Activated T-helper 1 cell treated with anti-CD3 and anti-CD28 coated beads, Interleukin-2, amount 50 U/mL, for 16 hours (primary cell): ENCODE data around the gene MAN2B1.
A peak's percentile ranks its signal among the peaks of the same experiment; 100 is the strongest.
"Not testable (repeated sequence)": the region's sequence is repeated elsewhere in the genome, so short reads cannot be mapped to it uniquely, and the experiment has no call there.

Experiments used
- DNase-seq, 2 donors: peaks; one replicate each; pipeline ENCODE4 v3.0.0-alpha.2; 2020; ENCODE audit warnings: low read depth in 1 of 2, low spot score in 1 of 2

MAN2B1 gene

DNA sequence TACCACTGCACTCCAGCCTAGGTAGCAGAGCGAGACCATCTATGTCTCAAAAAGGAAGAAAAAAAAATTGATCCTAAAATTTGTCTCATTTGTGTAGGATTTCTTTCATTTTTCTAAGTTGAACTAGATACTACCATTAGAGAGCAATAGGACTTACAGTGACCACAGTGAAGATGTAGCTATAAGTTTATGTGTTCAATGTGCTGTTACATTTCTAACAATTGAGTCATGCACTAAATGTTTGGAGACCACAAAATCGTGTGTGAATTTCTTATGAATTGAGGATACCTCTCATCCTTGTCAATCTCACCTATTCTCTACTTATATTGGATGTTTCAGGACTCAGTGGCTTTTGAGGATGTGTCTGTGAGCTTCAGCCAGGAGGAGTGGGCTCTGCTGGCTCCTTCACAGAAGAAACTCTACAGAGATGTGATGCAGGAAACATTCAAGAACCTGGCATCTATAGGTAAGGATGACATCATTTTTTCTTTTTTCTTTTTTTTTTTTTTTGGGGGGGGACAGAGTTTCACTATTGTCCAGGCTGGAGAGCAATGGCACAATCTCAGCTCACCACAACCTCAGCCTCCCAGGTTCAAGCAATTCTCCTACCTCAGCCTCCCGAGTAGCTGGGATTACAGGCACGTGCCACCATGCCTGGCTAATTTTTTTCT, 43.0 kb downstream of the MAN2B1 start:
- no peak for DNase-seq

DNA sequence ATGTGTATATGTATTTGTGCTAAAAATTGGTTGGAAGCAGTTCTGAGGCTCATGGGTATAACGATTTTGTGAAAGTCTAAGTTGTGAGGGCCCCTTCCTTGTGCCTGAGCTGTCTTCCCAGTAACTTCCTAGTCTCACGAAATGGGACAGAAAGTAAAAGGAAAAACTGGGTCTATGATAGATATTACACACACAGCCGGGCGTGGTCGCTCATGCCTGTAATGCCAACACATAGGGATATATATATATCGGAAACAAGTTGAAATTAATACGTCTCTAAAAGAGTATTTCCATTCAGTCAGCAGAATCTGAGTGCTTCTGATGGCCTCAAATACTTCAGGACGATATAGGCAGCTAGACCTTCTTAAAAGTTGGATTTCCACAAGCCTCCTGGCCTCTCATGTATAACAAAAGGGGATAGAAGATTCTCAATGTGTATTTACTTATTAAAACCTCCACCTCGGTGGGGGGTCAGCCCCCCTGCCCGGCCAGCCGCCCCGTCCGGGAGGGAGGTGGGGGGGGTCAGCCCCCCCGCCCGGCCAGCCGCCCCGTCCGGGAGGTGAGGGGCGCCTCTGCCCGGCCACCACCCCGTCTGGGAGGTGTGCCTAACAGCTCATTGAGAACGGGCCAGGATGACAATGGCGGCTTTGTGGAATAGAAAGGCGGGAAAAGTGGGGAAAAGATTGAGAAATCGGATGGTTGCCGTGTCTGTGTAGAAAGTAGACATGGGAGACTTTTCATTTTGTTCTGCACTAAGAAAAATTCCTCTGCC, 45.1 kb downstream of the MAN2B1 start:
- DNase-seq: not testable (repeated sequence)

DNA sequence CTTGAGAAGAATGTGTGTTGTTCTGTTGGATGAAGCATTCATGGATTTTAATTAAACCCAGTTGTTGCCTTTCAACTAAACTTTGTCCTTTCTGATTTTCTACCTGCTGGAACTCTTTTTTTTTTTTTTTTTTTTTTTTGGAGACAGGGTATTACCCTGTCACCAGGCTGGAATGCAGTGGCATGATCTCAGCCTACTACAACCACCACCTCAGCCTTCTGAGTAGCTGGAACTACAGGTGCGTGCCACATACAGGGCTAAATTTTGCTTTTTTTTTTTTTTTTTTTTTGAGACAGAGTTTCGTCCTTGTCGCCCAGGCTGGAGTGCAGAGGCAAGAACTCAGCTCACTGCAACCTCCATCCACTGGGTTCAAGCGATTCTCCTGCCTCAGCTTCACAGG, 48.9 kb downstream of the MAN2B1 start:
- no peak for DNase-seq

DNA sequence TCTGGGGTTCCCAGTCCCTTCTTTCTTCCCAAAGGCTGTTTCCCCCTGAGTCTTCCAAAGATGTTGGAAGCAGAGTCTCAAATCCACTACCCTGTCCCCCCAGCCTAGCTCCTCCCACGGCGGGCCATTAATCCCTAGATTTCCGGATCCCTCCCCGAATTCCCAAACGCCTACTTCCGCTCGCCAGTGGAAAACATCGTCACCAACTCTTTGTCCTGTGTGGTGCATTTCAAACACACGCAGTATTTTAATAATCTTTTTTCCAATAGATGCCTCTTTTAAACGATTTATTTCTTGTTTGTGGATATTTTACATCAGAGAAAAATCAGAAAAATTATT, 55.2 kb downstream of the MAN2B1 start:
- DNase-seq: no peak

DNA sequence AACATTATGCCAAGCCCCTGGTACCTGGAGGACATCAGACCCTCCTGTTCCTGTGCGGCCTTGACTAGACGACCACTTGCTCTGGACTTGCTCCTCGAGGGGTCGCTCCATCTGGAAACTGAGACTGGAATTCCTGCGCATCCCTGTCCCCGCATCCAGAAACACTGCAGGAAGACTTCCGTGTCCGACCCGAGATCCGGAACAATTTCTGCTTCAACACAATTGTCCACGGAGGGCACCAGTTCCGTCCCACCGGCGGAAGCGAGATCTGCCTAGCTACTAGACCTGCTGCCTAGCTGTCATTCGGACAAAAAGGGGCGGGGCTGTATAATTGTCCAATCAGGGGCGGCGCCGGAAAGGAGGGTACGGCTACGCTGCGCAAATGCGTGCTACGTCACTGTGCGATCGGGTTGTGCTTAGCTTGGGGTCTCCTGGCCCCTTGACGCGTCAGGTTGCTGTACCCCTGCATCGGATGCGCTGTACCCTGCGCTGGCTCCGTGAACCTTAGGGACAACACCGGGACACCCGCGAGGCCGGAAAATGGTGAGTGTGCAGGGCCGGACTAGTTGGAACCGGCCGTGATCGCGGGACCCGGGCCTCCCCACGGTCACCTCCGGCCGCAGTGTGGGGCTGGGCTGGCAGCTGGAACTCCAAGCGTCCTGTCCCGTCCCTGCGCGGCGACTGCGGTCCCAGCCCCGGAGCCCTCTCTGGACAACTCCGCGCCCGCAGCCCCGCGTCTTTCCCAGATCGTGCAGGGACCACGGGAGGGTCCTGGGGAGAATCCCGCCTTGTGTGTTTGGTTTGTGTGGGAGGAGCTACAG, 55.8 kb downstream of the MAN2B1 start, which contains the start of the genes ZNF490 and ZNF791:
TSS of gene ZNF490 (minus strand) at position 274 of the 821 bp plus-strand sequence. CDS start at position 141, 133 bp downstream.
TSS of gene ZNF791 (plus strand) at position 381 of the 821 bp plus-strand sequence. CDS start at position 541, 160 bp downstream.
- DNase-seq: peak; percentile 91

DNA sequence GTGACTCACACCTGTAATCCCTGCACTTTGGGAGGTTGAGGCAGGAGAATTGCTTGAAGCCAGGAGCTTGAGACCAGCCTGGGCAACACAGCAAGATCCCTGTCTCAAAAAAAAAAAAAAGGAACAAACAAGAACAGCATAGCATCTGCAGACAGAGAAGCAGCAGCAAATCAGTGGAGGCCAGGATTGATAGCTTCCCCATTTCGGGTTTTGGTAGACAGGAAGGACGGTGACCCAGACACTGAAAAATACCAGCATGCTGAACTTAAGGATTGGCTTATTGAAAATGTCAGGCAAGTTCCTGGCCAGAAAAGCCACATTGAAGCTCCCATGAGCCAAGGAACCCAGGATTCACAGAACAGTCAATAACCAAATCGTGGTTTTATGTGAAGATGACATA, 58.9 kb downstream of the MAN2B1 start:
- DNase-seq: no peak

DNA sequence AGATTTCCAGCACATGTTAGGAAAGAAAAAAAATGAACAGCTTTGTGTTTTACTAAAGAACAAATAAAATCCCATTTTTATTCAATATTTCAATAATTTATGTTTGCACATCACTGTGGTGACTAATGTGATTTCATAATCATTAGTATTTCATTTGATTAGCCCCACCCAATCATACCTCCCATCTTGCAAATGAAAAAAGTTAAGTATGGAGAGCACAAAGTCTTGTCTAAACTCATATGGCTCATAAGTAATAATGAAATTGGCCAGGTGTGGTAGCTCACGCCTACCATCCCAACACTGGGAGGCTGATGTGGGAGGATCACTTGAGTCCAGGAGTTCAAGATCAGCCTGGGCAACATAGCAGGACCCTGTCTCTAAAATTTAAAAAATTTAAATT, 59.7 kb downstream of the MAN2B1 start:
- no peak for DNase-seq

DNA sequence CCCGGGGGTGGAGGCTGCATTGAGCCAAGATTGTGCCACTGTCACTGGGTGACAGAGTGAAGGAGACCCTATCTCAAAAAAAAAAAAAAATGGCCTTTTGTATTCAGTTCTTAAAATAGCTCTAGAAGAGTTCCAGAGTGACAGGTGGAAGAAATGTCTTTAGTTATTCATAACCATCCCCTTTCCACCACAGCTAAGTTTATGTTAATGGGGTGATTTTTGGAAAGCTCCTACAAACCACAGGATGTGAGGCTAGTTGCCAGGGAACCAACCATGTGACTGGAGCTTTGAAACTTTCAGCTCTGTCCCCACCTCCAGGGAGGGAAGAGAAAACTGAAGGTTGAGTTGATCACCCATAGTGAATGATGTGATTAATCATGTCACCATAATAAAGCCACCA, 62.8 kb downstream of the MAN2B1 start:
- peak in 1 of 2 donors; percentile 14 for DNase-seq

DNA sequence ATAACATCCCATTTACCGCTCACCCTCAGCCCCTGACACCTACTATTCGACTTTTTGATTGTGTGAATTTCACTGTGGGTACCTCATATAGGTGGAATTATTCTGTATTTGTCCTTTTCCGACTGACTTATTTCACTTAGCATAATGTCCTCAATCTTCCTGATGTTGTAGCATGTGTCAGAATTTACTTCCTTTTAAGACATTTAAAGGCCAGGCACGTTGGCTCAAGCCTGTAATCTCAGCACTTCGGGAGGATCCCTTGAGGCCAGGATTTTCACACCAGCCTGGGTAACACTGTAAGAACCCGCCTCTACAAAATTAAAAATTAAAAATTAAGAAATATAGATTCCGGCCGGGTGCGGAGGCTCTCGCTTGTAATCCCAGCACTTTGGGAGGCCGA, 68.9 kb downstream of the MAN2B1 start:
- DNase-seq: no peak

DNA sequence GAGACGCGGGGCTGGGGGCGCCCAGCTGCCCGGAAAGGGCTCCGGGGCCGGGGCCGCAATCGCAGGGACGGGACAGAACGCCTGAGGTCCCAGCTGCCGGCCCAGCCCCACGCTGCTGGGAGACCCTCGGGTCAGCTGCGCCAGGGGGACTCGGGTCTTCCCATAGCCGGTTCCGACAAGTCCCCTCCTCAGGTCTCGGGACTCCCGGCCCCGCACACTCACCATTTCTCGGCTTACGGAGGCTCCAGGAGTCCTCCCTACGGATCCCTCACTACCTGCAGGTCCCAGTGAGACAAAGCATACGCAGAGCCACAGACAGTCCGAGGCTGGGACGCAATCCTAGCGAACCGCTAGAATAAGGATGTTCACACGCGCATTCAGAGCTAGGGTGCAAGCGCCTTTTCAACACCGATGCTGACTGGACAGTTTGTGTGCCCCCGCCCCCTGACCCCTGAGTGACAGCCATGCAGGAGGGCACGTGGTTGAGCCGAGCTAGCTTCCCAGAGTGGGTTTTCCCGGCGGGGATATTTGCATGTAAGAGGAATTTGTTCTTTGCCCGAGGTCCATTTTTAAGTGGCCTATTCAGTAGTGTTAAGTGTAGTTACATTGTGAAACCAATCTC, 69.5 kb downstream of the MAN2B1 start:
- no peak for DNase-seq
